H1 (cell line): Measurements from ENCODE around the gene GTF2H1. TPM values are rescaled to one million over a fixed set of nuclear protein-coding genes. Genes with fewer than 3 reads are reported as not detected.

Experiments
- CTCF ChIA-PET: fragments of 300-600 bp; sonication (Branson Sonifier 250); formaldehyde crosslinking; loops from one replicate; lab custom pipeline; 2021; ENCODE audit not compliant: partially characterized antibody; lab: Charles Lee
- POLR2A ChIA-PET: fragments of 300-600 bp; sonication (Branson Sonifier 250); formaldehyde crosslinking; loops from one replicate; lab custom pipeline; 2021; ENCODE audit warnings: inconsistent platforms; ENCODE audit not compliant: partially characterized antibody; lab: Charles Lee
- DNase-seq, 2 experiments: peaks; one replicate each; pipeline versions ENCODE4 v3.0.0 to v3.0.0-alpha.2; 2010 to 2022; ENCODE audit warnings: low spot score in 2 of 2, low read depth in 1 of 2, mixed read lengths in 1 of 2
- FAIRE-seq: peaks from 2 replicates; lab custom pipeline; 2011; peaks lifted over from hg19 to GRCh38; lab: Jason Lieb, UNC
- H2AFZ ChIP-seq: 2 replicates; pipeline ENCODE4 v1.8.1; 2012; ENCODE audit warnings: low read length, inconsistent platforms
- H2AK5ac ChIP-seq: 2 replicates; pipeline ENCODE4 v1.6.1; 2013; ENCODE audit warnings: low read depth, low read length
- H2BK120ac ChIP-seq: replicated peaks from 2 replicates; pipeline ENCODE3; 2013; ENCODE audit warnings: low read depth, low read length, inconsistent platforms
- H2BK12ac ChIP-seq: 2 replicates; pipeline ENCODE4 v1.6.1; 2013; ENCODE audit warnings: low read depth, low read length
- H2BK15ac ChIP-seq: 2 replicates; pipeline ENCODE4 v1.6.1; 2013; ENCODE audit warnings: low read length
- H2BK20ac ChIP-seq: 2 replicates; pipeline ENCODE4 v1.6.1; 2013; ENCODE audit warnings: low read length
- H2BK5ac ChIP-seq: 2 replicates; pipeline ENCODE4 v1.6.1; 2013; ENCODE audit warnings: low read depth, low read length
- H3K14ac ChIP-seq: 2 replicates; pipeline ENCODE4 v1.6.1; 2013; ENCODE audit warnings: inconsistent platforms; ENCODE audit not compliant: insufficient read length
- H3K18ac ChIP-seq: 2 replicates; pipeline ENCODE4 v1.6.1; 2013; ENCODE audit warnings: low read length; ENCODE audit errors: extremely low read depth
- H3K23ac ChIP-seq: 2 replicates; pipeline ENCODE4 v1.6.1; 2013; ENCODE audit warnings: inconsistent platforms; ENCODE audit not compliant: insufficient read length
- H3K23me2 ChIP-seq: 2 replicates; pipeline ENCODE4 v1.6.1; 2013; ENCODE audit warnings: low read depth, low read length
- H3K27ac ChIP-seq: 2 replicates; pipeline ENCODE4 v1.6.1; 2011; ENCODE audit warnings: low read depth, low read length, inconsistent platforms
- H3K27me3 ChIP-seq, 4 experiments: replicated peaks in 1 of 4; 1 replicate in 1 of 4; 2 replicates in 3 of 4; pipeline versions ENCODE4 v1.6.1 to v1.8.1; 2011 to 2013; ENCODE audit warnings: low read length in 3 of 4, mild to moderate bottlenecking in 3 of 4, inconsistent platforms in 2 of 4, mixed read lengths in 2 of 4, moderate library complexity in 1 of 4; ENCODE audit not compliant: control insufficient read depth in 3 of 4, insufficient read depth in 3 of 4; ENCODE audit errors: extremely low read depth in 1 of 4
- H3K36me3 ChIP-seq, 4 experiments: 2 replicates each; pipeline versions ENCODE4 v1.6.1 to v1.8.1; 2011 to 2013; ENCODE audit warnings: mild to moderate bottlenecking in 4 of 4, low read length in 3 of 4, moderate library complexity in 2 of 4, control low read depth in 1 of 4, inconsistent platforms in 1 of 4; ENCODE audit not compliant: insufficient read depth in 4 of 4, control insufficient read depth in 2 of 4
- H3K4ac ChIP-seq: replicated peaks from 2 replicates; pipeline ENCODE3; 2013; ENCODE audit warnings: low read length, low read depth, mixed read lengths, inconsistent platforms; ENCODE audit not compliant: insufficient read length
- H3K4me1 ChIP-seq, 4 experiments: replicated peaks in 1 of 4; 1 replicate in 1 of 4; 2 replicates in 3 of 4; pipeline versions ENCODE4 v1.6.1 to v1.8.1; 2011 to 2013; ENCODE audit warnings: low read length in 3 of 4, inconsistent platforms in 2 of 4, mixed read lengths in 1 of 4; ENCODE audit not compliant: insufficient read depth in 4 of 4, control insufficient read depth in 3 of 4
- H3K4me2 ChIP-seq, 2 experiments: 2 replicates each; pipeline versions ENCODE4 v1.6.1 to v1.8.1; 2011 to 2013; ENCODE audit warnings: low read depth in 2 of 2, low read length in 2 of 2, control low read depth in 1 of 2, inconsistent platforms in 1 of 2, mild to moderate bottlenecking in 1 of 2; ENCODE audit not compliant: insufficient read depth in 1 of 2
- H3K4me3 ChIP-seq, 4 experiments: fragments of 200-600, 300-600 bp in 1 of 4; sonication (generic), shearing (Covaris generic), sonication (Bioruptor Twin) in 1 of 4; 2 replicates each; pipeline versions ENCODE4 v1.5.1 to v1.8.1; 2011 to 2016; ENCODE audit warnings: low read length in 4 of 4, low read depth in 3 of 4, control low read depth in 2 of 4, inconsistent platforms in 2 of 4, mild to moderate bottlenecking in 2 of 4, mixed read lengths in 1 of 4, moderate library complexity in 1 of 4; ENCODE audit not compliant: insufficient read depth in 2 of 4; ENCODE audit errors: extremely low read depth in 1 of 4
- H3K56ac ChIP-seq: replicated peaks from 2 replicates; pipeline ENCODE3; 2013; ENCODE audit warnings: low read depth, mild to moderate bottlenecking, mixed read lengths, low read length, inconsistent platforms; ENCODE audit not compliant: insufficient read length
- H3K79me1 ChIP-seq: 2 replicates; pipeline ENCODE4 v1.6.1; 2013; ENCODE audit warnings: low read depth, low read length, control low read depth
- H3K79me2 ChIP-seq, 2 experiments: 2 replicates each; pipeline versions ENCODE4 v1.6.1 to v1.8.1; 2012 to 2013; ENCODE audit warnings: low read length in 2 of 2, mild to moderate bottlenecking in 2 of 2, inconsistent platforms in 1 of 2; ENCODE audit not compliant: insufficient read depth in 2 of 2, control insufficient read depth in 1 of 2
- H3K9ac ChIP-seq, 4 experiments: replicated peaks in 1 of 4; 1 replicate in 1 of 4; 2 replicates in 3 of 4; pipeline versions ENCODE4 v1.6.1 to v1.8.1; 2011 to 2013; ENCODE audit warnings: low read depth in 3 of 4, low read length in 3 of 4, control low read depth in 2 of 4, mild to moderate bottlenecking in 2 of 4, moderate library complexity in 2 of 4, inconsistent platforms in 1 of 4; ENCODE audit errors: extremely low read depth in 1 of 4
- H3K9me3 ChIP-seq, 2 experiments: 2 replicates each; pipeline versions ENCODE4 v1.6.1 to v1.8.1; 2012 to 2013; ENCODE audit warnings: mild to moderate bottlenecking in 2 of 2, moderate library complexity in 2 of 2, control low read depth in 1 of 2, inconsistent platforms in 1 of 2, low read depth in 1 of 2, low read length in 1 of 2, mixed read lengths in 1 of 2; ENCODE audit not compliant: insufficient read depth in 2 of 2
- H4K20me1 ChIP-seq, 2 experiments: replicated peaks in 1 of 2; 2 replicates each; pipeline versions ENCODE3 to v1.8.1; 2011 to 2013; ENCODE audit warnings: inconsistent platforms in 2 of 2, low read length in 2 of 2, mild to moderate bottlenecking in 1 of 2; ENCODE audit not compliant: insufficient read depth in 2 of 2, control insufficient read depth in 1 of 2
- H4K5ac ChIP-seq: 2 replicates; pipeline ENCODE4 v1.6.1; 2013; ENCODE audit warnings: low read length, low read depth, mixed read lengths, inconsistent platforms; ENCODE audit not compliant: insufficient read length
- H4K8ac ChIP-seq: 2 replicates; pipeline ENCODE4 v1.8.0; 2013; ENCODE audit warnings: mild to moderate bottlenecking, moderate library complexity, low read length, inconsistent platforms; ENCODE audit not compliant: insufficient read depth; ENCODE audit errors: extremely low read depth
- H4K91ac ChIP-seq: replicated peaks from 2 replicates; pipeline ENCODE3; 2013; ENCODE audit warnings: low read length, mixed read lengths, inconsistent platforms; ENCODE audit not compliant: insufficient read length
- ASH2L ChIP-seq: fragments of 200-600, 300-600 bp; sonication (generic); IDR thresholded peaks from one replicate; pipeline ENCODE4 v1.7.1; 2017; ENCODE audit warnings: low read length
- BACH1 ChIP-seq: IDR thresholded peaks from 2 replicates; pipeline ENCODE4 v1.6.1; 2012; ENCODE audit warnings: low read length, improper control_type of control experiment
- CREB1 ChIP-seq: IDR thresholded peaks from 2 replicates; pipeline ENCODE4 v1.6.1; 2012; ENCODE audit warnings: inconsistent platforms
- EP300 ChIP-seq, 2 experiments: IDR thresholded peaks; 1 replicate in 1 of 2; 2 replicates in 1 of 2; pipeline ENCODE4 v1.6.1; 2011 to 2012; ENCODE audit warnings: low read depth in 2 of 2, low read length in 2 of 2, mild to moderate bottlenecking in 2 of 2, borderline replicate concordance in 1 of 2, inconsistent platforms in 1 of 2, moderate library complexity in 1 of 2
- POLR2AphosphoS5 ChIP-seq: IDR thresholded peaks from 2 replicates; pipeline ENCODE4 v1.6.1; 2011; ENCODE audit warnings: low read depth, low read length
- RBBP5 ChIP-seq: IDR thresholded peaks from 2 replicates; pipeline ENCODE4 v1.7.1; 2012; ENCODE audit warnings: low read depth, mild to moderate bottlenecking, inconsistent platforms, low read length, moderate library complexity, borderline replicate concordance
- SAP30 ChIP-seq: fragments of 300-600 bp; sonication (generic); IDR thresholded peaks from 2 replicates; pipeline ENCODE4 v1.7.1; 2012; ENCODE audit warnings: low read length, moderate library complexity, mild to moderate bottlenecking, inconsistent platforms; ENCODE audit not compliant: insufficient read depth, insufficient replicate concordance
- SRF ChIP-seq: IDR thresholded peaks from 2 replicates; pipeline ENCODE4 v1.6.1; 2011; ENCODE audit warnings: mild to moderate bottlenecking, low read depth, low read length, moderate library complexity
- SUZ12 ChIP-seq: fragments of 200-600 bp; sonication (generic); IDR thresholded peaks from 2 replicates; pipeline ENCODE4 v1.6.1; 2012; ENCODE audit warnings: mild to moderate bottlenecking, inconsistent platforms, low read length, moderate library complexity, mixed read lengths
- TAF1 ChIP-seq: IDR thresholded peaks from 2 replicates; pipeline ENCODE4 v1.6.1; 2011; ENCODE audit warnings: mild to moderate bottlenecking, low read depth, low read length
- WGBS, 2 experiments: shearing (Covaris generic) in 1 of 2; methylation state at CpG; one replicate each; pipeline versions ENCODE4 v1.1.6 to v1.1.7; 2013 to 2015; ENCODE audit warnings: low lambda C conversion rate in 2 of 2, mixed read lengths in 2 of 2, inconsistent platforms in 1 of 2, low coverage in 1 of 2, missing lambda C conversion rate in 1 of 2; ENCODE audit not compliant: insufficient replicate concordance in 2 of 2, insufficient coverage in 1 of 2, insufficient read length in 1 of 2; ENCODE audit errors: extremely low coverage in 1 of 2, missing lambda C conversion rate in 1 of 2; 5-methylcytosine and 5-hydroxymethylcytosine counted together
- polyA plus RNA-seq, 7 experiments: library from polyadenylated mRNA; depleted of rRNA in 3 of 7; stranded (reverse) in 5 of 7; unstranded in 2 of 7; fragments of >200 nt in 5 of 7; fragments of 200-250 nt in 2 of 7; gene quantifications; 1 replicate in 5 of 7; 2 replicates in 1 of 7; 4 replicates in 1 of 7; pipeline versions ENCODE4 v1.2.1 to v1.2.3, GENCODE V29; 2011 to 2013; ENCODE audit warnings: missing spikeins in 2 of 7, mixed read lengths in 2 of 7
- total RNA-seq: library from RNA; stranded (reverse); fragmentation: NEBNext Ultra II Directional; extraction: Animal tissue kit (Norgen Biotek cat#: 25700); gene quantifications from 2 replicates; pipeline ENCODE4 v1.2.1, GENCODE V29; 2021

Gene GTF2H1
- total and polyA plus RNA-seq, 2 of the 8 experiments (the other 6 are each of a cell fraction or from before 2014, with no cell fraction given): 9.1 to 26.3 TPM

DNA sequence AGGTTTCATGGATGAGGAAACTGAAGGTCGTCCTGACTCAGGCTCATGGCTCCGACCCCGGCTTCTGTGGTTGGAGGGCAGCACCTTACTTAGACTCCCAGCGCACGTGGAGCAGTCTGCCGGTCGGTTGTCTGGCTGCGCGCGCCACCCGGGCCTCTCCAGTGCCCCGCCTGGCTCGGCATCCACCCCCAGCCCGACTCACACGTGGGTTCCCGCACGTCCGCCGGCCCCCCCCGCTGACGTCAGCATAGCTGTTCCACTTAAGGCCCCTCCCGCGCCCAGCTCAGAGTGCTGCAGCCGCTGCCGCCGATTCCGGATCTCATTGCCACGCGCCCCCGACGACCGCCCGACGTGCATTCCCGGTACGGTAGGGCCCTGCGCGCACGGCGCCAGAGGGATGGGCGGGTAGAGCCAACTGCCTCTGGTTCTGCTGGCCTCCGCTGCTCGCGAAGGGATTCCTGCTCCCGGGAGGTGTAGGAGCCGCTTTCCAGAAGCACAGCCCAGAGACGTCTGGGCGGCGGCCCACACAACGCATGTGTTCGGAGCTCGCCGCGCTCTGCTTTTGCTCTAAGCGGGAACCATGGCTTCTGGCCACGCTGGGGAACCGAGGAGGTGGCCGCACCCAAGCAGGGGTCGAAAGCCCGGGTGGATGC is 72.0 kb downstream of the GTF2H1 start, which contains the start of gene LDHA:
TSS of gene LDHA (plus strand) at position 289 of the 653 bp plus-strand sequence. CDS start 2,280 bp downstream, outside the sequence.
- Histone ChIP-seq H2BK15ac (peak within 1 kb of the TSS; percentile 81; the same call in 1 of the 2 replicates), H3K4me3 (peak within 1 kb of the TSS; percentile 76 to 87 (median 80)), H3K4me2 (peak within 1 kb of the TSS; percentile 92 to 96), H2AFZ (peak within 1 kb of the TSS; percentile 93), H3K79me1 (peaks cover 2% of the 10 kb centered on the region; the same call in 1 of the 2 replicates), H4K20me1 (peaks cover 0 to 4% of the 10 kb centered on the region in 2 experiments), H4K8ac (peak within 1 kb of the TSS; percentile 95), H3K14ac (no peak within 1 kb of the TSS), H3K27me3 (peaks cover 0 to 4% (median 0%) of the 10 kb centered on the region in 4 experiments; a peak in 2 of 7 replicates), H2BK12ac (peak within 1 kb of the TSS; percentile 13), H3K4me1 (peaks cover 3 to 6% (median 5%) of the 10 kb centered on the region in 4 experiments; a peak in 6 of 7 replicates), H3K18ac (peak within 1 kb of the TSS; percentile 96), H2AK5ac (peak within 1 kb of the TSS; percentile 17; the same call in 1 of the 2 replicates), H2BK5ac (peak within 1 kb of the TSS; percentile 56; the same call in 1 of the 2 replicates), H3K4ac (peak within 1 kb of the TSS; percentile 99), H3K56ac (peak within 1 kb of the TSS; percentile 43), H3K23ac (no peak within 1 kb of the TSS), H4K5ac (peak within 1 kb of the TSS; percentile 85), H3K79me2 (peaks cover 0 to 33% of the 10 kb centered on the region in 2 experiments; a peak in 2 of 4 replicates), H3K9ac (peak within 1 kb of the TSS; percentile 25 to 76 (median 70)), H3K23me2 (peaks cover 11% of the 10 kb centered on the region), H3K27ac (peak within 1 kb of the TSS; percentile 6; the same call in 1 of the 2 replicates), H4K91ac (peak within 1 kb of the TSS; percentile 88), H3K36me3 (peaks cover 7 to 23% (median 18%) of the 10 kb centered on the region in 4 experiments), H2BK20ac (peak within 1 kb of the TSS; percentile 16; the same call in 1 of the 2 replicates), H3K9me3 (no peaks in the 10 kb centered on the region), H2BK120ac (no peak within 1 kb of the TSS)
- FAIRE-seq (no peak), DNase-seq (peak; percentile 66 to 88)
- CTCF ChIA-PET: interaction anchor here (0.6 to 2.5 kb wide), 6 partner anchors 11 to 328 kb away, joined by 3 to 12 read pairs (median 6); partner anchors contain the start of gene SAAL1
- POLR2A ChIA-PET: interaction anchor here (0.6 to 4.4 kb wide), 12 partner anchors 8 to 331 kb away, joined by 3 to 26 read pairs (median 4); partner anchors contain the start of genes GTF2H1, HPS5 and IGSF22
- 5% methylated on average over 57 of the region's 60 CpGs; no CpG with 5 or more reads in 1 of the 2 experiments for WGBS, 2 experiments
- TF ChIP-seq SUZ12 (peak; percentile 37; the same call in 1 of the 2 replicates), SAP30 (peak; percentile 11), EP300 (IDR thresholded peaks at IDR 0.05; ENCODE audit: borderline replicate concordance in 1 of 2, low read depth in 2 of 2, low read length in 2 of 2) (no peak), TAF1 (peak; percentile 71), BACH1 (0 out of 2 replicates have a peak, but pooled peaks have one; percentile 10), POLR2AphosphoS5 (peak; percentile 83), CREB1 (peak; percentile 93), SRF (no peak), ASH2L (peak; percentile 94), RBBP5 (no peak; the same call in 1 of the 2 replicates)
